ENCODE results near the gene PXYLP1.

- TF ChIP-seq, protein P1, sequence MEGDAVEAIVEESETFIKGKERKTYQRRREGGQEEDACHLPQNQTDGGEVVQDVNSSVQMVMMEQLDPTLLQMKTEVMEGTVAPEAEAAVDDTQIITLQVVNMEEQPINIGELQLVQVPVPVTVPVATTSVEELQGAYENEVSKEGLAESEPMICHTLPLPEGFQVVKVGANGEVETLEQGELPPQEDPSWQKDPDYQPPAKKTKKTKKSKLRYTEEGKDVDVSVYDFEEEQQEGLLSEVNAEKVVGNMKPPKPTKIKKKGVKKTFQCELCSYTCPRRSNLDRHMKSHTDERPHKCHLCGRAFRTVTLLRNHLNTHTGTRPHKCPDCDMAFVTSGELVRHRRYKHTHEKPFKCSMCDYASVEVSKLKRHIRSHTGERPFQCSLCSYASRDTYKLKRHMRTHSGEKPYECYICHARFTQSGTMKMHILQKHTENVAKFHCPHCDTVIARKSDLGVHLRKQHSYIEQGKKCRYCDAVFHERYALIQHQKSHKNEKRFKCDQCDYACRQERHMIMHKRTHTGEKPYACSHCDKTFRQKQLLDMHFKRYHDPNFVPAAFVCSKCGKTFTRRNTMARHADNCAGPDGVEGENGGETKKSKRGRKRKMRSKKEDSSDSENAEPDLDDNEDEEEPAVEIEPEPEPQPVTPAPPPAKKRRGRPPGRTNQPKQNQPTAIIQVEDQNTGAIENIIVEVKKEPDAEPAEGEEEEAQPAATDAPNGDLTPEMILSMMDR (IDR thresholded peaks at IDR 0.05), result no peak
- TF ChIP-seq POLR2A (IDR thresholded peaks at IDR 0.05) (no peak), POLR2AphosphoS5 (IDR thresholded peaks at IDR 0.05) (no peak)
Measured at GRCh38 chr3:141218162-141218835, 13.3 kb upstream of the PXYLP1 start.
